GF-D8 (cell line): ENCODE results near the gene FGF9.

Source experiments
- DNase-seq: peaks from one replicate; lab custom pipeline; 2025; lab: John Stamatoyannopoulos, UW

Gene FGF9

GRCh38 chr13:21674490-21675009 lies 3.7 kb downstream of the FGF9 start:
- DNase-seq: no peak

GRCh38 chr13:21675095-21675991 lies 4.5 kb downstream of the FGF9 start:
- no peak for DNase-seq

- DNase-seq: no peak
These were observed 5.7 kb downstream of the FGF9 start for GRCh38 chr13:21676611-21677021.

- no peak for DNase-seq
These were observed 6.3 kb downstream of the FGF9 start for GRCh38 chr13:21677075-21677623.

- DNase-seq: no peak
These were observed 12.3 kb downstream of the FGF9 start for GRCh38 chr13:21683034-21683733.

GRCh38 chr13:21684576-21684975 lies 13.7 kb downstream of the FGF9 start:
- DNase-seq: no peak

- no peak for DNase-seq
These were observed 14.7 kb downstream of the FGF9 start for GRCh38 chr13:21685485-21686064.

- no peak for DNase-seq
These were observed 16.0 kb downstream of the FGF9 start for GRCh38 chr13:21686751-21687391.

- DNase-seq: no peak
These were observed 17.2 kb downstream of the FGF9 start for GRCh38 chr13:21688056-21688455.

- DNase-seq: no peak
These were observed 18.2 kb downstream of the FGF9 start for GRCh38 chr13:21689097-21689496.

GRCh38 chr13:21690955-21691354 lies 20.1 kb downstream of the FGF9 start:
- no peak for DNase-seq

GRCh38 chr13:21691500-21691899 lies 20.6 kb downstream of the FGF9 start:
- no peak for DNase-seq

- no peak for DNase-seq
These were observed 21.1 kb downstream of the FGF9 start for GRCh38 chr13:21691928-21692327.

GRCh38 chr13:21694831-21695230 lies 24.0 kb downstream of the FGF9 start:
- no peak for DNase-seq

GRCh38 chr13:21695546-21695945 lies 24.7 kb downstream of the FGF9 start:
- no peak for DNase-seq

GRCh38 chr13:21696865-21697448 lies 26.1 kb downstream of the FGF9 start:
- no peak for DNase-seq

- DNase-seq: no peak
These were observed 28.2 kb downstream of the FGF9 start for GRCh38 chr13:21698817-21699679.

- no peak for DNase-seq
These were observed 30.6 kb downstream of the FGF9 start for GRCh38 chr13:21701460-21701859.

- DNase-seq: no peak
These were observed 33.0 kb downstream of the FGF9 start for GRCh38 chr13:21703846-21704245.

GRCh38 chr13:21707586-21707985 lies 36.7 kb downstream of the FGF9 start:
- no peak for DNase-seq

- DNase-seq: no peak
These were observed 38.8 kb downstream of the FGF9 start for GRCh38 chr13:21709697-21710096.
